K562 (cell line): ENCODE measurements around the gene CDC23. TPM values are rescaled to one million over a fixed set of nuclear protein-coding genes. Genes with fewer than 3 reads are reported as not detected.

ENCODE experiments used
- AFF1 ChIP-seq, 2 experiments: fragments of 450-650 bp; IDR thresholded peaks; 2 replicates each; pipeline ENCODE4 v1.6.1; 2018; ENCODE audit warnings: mild to moderate bottlenecking in 2 of 2, low read depth in 1 of 2; ENCODE audit not compliant: partially characterized antibody in 2 of 2
- CHD1 ChIP-seq: fragments of 200-600 bp; sonication (generic); IDR thresholded peaks from one replicate; pipeline ENCODE4 v1.6.1; 2012; ENCODE audit warnings: mild to moderate bottlenecking, moderate library complexity, low read length, inconsistent platforms
- CTBP1 ChIP-seq: fragments of 450-650 bp; IDR thresholded peaks from 2 replicates; pipeline ENCODE4 v1.6.1; 2016; ENCODE audit warnings: borderline replicate concordance
- EZH2 ChIP-seq: IDR thresholded peaks from 2 replicates; pipeline ENCODE4 v1.6.1; 2012; ENCODE audit warnings: low read depth, mild to moderate bottlenecking, inconsistent platforms, low read length, borderline replicate concordance
- FOSL1 ChIP-seq: fragments of 200-800 bp; sonication (Bioruptor generic); conservative IDR thresholded peaks from 2 replicates; pipeline ENCODE4 v1.6.1; 2016; ENCODE audit warnings: missing genetic modification characterization, missing compliant biosample characterization
- JUND ChIP-seq, 2 experiments: IDR thresholded peaks; 2 replicates in 1 of 2; 3 replicates in 1 of 2; pipeline ENCODE4 v1.6.1; 2011; ENCODE audit warnings: borderline replicate concordance in 2 of 2, low read depth in 2 of 2, low read length in 2 of 2, improper control_type of control experiment in 1 of 2, missing biosample characterization in 1 of 2, missing genetic modification characterization in 1 of 2, missing genetic modification reagents in 1 of 2
- MCM3 ChIP-seq: fragments of 450-650 bp; IDR thresholded peaks from 2 replicates; pipeline ENCODE4 v1.6.1; 2016
- NUFIP1 ChIP-seq: fragments of 450-650 bp; IDR thresholded peaks from 2 replicates; pipeline ENCODE4 v1.6.1; 2018; ENCODE audit not compliant: partially characterized antibody
- POLR2A ChIP-seq: fragments of 450-650 bp; conservative IDR thresholded peaks from 2 replicates; pipeline ENCODE4 v1.6.1; 2016
- RBM39 ChIP-seq: fragments of 200-400 bp; formaldehyde crosslinking; optimal IDR thresholded peaks from 2 replicates; pipeline ENCODE3; 2018; ENCODE audit warnings: low read depth, low read length
- TCF3 ChIP-seq: sonication (generic); formaldehyde crosslinking; IDR thresholded peaks from 2 replicates; pipeline ENCODE4 v1.4.0; 2020; ENCODE audit warnings: mild to moderate bottlenecking, missing genetic modification reagents
- THRAP3 ChIP-seq: fragments of 450-650 bp; IDR thresholded peaks from 2 replicates; pipeline ENCODE4 v1.6.1; 2016; ENCODE audit warnings: mild to moderate bottlenecking, inconsistent platforms, borderline replicate concordance
- ZMIZ1 ChIP-seq, 2 experiments: fragments of 150-350 bp in 1 of 2; IDR thresholded peaks; 2 replicates each; pipeline ENCODE4 v1.6.1; 2012 to 2016; ENCODE audit warnings: low read depth in 2 of 2, low read length in 2 of 2, mild to moderate bottlenecking in 1 of 2, moderate library complexity in 1 of 2
- ZNF57 ChIP-seq: fragments of 450-650 bp; formaldehyde crosslinking; IDR thresholded peaks from 2 replicates; pipeline ENCODE4 v1.4.0; 2020; ENCODE audit warnings: mild to moderate bottlenecking, moderate library complexity
- ZNF695 ChIP-seq: fragments of 450-650 bp; formaldehyde crosslinking; IDR thresholded peaks from 2 replicates; pipeline ENCODE4 v1.4.0; 2020; ENCODE audit warnings: mild to moderate bottlenecking, moderate library complexity
- polyA plus RNA-seq, 8 experiments: library from polyadenylated mRNA; depleted of rRNA in 4 of 8; stranded (reverse) in 5 of 8; unstranded in 3 of 8; fragments of >200 nt; fragmentation: Nextera tagmentation in 2 of 8; fragmentation: Illumina TruSeq in 1 of 8; extraction: Ambion mirVana in 2 of 8; extraction: Trizol in 1 of 8; gene quantifications; 2 replicates each; pipeline versions ENCODE4 v1.2.1 to v1.2.3, GENCODE V29; 2011 to 2014; ENCODE audit warnings: inconsistent platforms in 1 of 8, missing spikeins in 1 of 8
- total RNA-seq, 7 experiments: library from RNA; depleted of rRNA in 6 of 7; stranded (reverse); fragments of >200 nt in 6 of 7; fragmentation: Illumina TruSeq in 2 of 7; extraction: Trizol in 2 of 7; gene quantifications; 2 replicates each; pipeline versions ENCODE4 v1.2.1 to v1.2.3, GENCODE V29; 2011 to 2021; ENCODE audit warnings: low replicate concordance in 1 of 7
- TF ChIP-seq, protein P1 (sequence below): conservative IDR thresholded peaks from 2 replicates; pipeline ENCODE4 v1.6.1; 2011; ENCODE audit warnings: low read depth, mild to moderate bottlenecking, low read length; ENCODE audit not compliant: control insufficient read depth
- TF ChIP-seq, protein P2 (sequence below), 2 experiments: fragments of 450-650 bp; conservative IDR thresholded peaks; 2 replicates each; pipeline ENCODE4 v1.6.1; 2017; ENCODE audit warnings: mild to moderate bottlenecking in 2 of 2, moderate library complexity in 2 of 2

CDC23 gene
- total and polyA plus RNA-seq, 9 of the 15 experiments (the other 6 are each of a cell fraction or from before 2014, with no cell fraction given) = 34.5 to 157 (median 65.5) TPM

- TF ChIP-seq ZMIZ1 (IDR thresholded peaks at IDR 0.05; ENCODE audit: low read depth in 2 of 2, low read length in 2 of 2) (no peak), EZH2 (no peak), FOSL1 (tag) (no peak), POLR2A (no peak; the same call in 1 of the 2 replicates), CHD1 (no peak), THRAP3 (no peak), JUND (IDR thresholded peaks at IDR 0.05; ENCODE audit: borderline replicate concordance, low read depth, low read length) (no peak), JUND (tag; IDR thresholded peaks at IDR 0.05; ENCODE audit: borderline replicate concordance, low read depth, low read length) (no peak), RBM39 (no peak), TCF3 (CRISPR knock-in tag) (no peak), AFF1 (IDR thresholded peaks at IDR 0.05; ENCODE audit: low read depth in 1 of 2, partially characterized antibody in 2 of 2) (peak in 1 of 2 experiments; percentile 15), ZNF695 (CRISPR knock-in tag) (no peak), CTBP1 (0 out of 2 replicates have a peak, but pooled peaks have one; percentile 2), MCM3 (no peak), ZNF57 (CRISPR knock-in tag) (no peak), NUFIP1 (no peak)
- TF ChIP-seq, protein P1, sequence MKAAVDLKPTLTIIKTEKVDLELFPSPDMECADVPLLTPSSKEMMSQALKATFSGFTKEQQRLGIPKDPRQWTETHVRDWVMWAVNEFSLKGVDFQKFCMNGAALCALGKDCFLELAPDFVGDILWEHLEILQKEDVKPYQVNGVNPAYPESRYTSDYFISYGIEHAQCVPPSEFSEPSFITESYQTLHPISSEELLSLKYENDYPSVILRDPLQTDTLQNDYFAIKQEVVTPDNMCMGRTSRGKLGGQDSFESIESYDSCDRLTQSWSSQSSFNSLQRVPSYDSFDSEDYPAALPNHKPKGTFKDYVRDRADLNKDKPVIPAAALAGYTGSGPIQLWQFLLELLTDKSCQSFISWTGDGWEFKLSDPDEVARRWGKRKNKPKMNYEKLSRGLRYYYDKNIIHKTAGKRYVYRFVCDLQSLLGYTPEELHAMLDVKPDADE = no peak
- TF ChIP-seq, protein P2, sequence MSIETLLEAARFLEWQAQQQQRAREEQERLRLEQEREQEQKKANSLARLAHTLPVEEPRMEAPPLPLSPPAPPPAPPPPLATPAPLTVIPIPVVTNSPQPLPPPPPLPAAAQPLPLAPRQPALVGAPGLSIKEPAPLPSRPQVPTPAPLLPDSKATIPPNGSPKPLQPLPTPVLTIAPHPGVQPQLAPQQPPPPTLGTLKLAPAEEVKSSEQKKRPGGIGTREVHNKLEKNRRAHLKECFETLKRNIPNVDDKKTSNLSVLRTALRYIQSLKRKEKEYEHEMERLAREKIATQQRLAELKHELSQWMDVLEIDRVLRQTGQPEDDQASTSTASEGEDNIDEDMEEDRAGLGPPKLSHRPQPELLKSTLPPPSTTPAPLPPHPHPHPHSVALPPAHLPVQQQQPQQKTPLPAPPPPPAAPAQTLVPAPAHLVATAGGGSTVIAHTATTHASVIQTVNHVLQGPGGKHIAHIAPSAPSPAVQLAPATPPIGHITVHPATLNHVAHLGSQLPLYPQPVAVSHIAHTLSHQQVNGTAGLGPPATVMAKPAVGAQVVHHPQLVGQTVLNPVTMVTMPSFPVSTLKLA (conservative IDR thresholded peaks at IDR 0.05) = peak in 1 of 2 experiments; percentile 44; a peak in 2 of 4 replicates
Measured at GRCh38 chr5:138179277-138179857, 33.8 kb downstream of the CDC23 start (continued).
